Measurements from ENCODE around the gene CDK10. TPM values are rescaled to one million over a fixed set of nuclear protein-coding genes. Genes with fewer than 3 reads are reported as not detected.
"Not testable (repeated sequence)": the region's sequence is repeated elsewhere in the genome, so short reads cannot be mapped to it uniquely, and the experiment has no call there.

Gene CDK10
- total RNA-seq, 4 donors from 2014 or later: 34.6 to 69.1 (median 40.9) TPM

GRCh38 chr16:89669755-89670154, 16.7 kb upstream of the CDK10 start:
- DNase-seq (ENCODE audit: low spot score in 2 of 2): no peak
- 76 to 87% methylated on average over 10 to 13 of the region's 13 CpGs for WGBS, 2 donors
- intact Hi-C loops (cut with DNase I; ENCODE audit: low total_unique reads): no loop called here
- TF ChIP-seq CTCF (IDR thresholded peaks at IDR 0.05): no peak
- TF ChIP-seq POLR2A (IDR thresholded peaks at IDR 0.05): no peak
- H3K4me3 ChIP-seq (ENCODE audit: low read depth, poor library complexity, severe bottlenecking): no peak overlapping the region

- 78 to 81% methylated on average over 10 of the region's 10 CpGs for WGBS, 2 donors
- H3K4me3 ChIP-seq (ENCODE audit: low read depth, poor library complexity, severe bottlenecking): no peak overlapping the region
- intact Hi-C loops (cut with DNase I; ENCODE audit: low total_unique reads): no loop called here
- TF ChIP-seq CTCF (IDR thresholded peaks at IDR 0.05): no peak
- no peak for TF ChIP-seq POLR2A (IDR thresholded peaks at IDR 0.05)
- DNase-seq (ENCODE audit: low spot score in 2 of 2): no peak
Measured at GRCh38 chr16:89670496-89671431, 15.7 kb upstream of the CDK10 start.

GRCh38 chr16:89671565-89671964, 14.9 kb upstream of the CDK10 start:
- DNase-seq (ENCODE audit: low spot score in 2 of 2); H3K4me3 ChIP-seq (ENCODE audit: low read depth, poor library complexity, severe bottlenecking); intact Hi-C loops (cut with DNase I; ENCODE audit: low total_unique reads): not testable (repeated sequence)
- WGBS, 2 donors: 95 to 97% methylated on average over 4 of the region's 4 CpGs

- TF ChIP-seq CTCF (IDR thresholded peaks at IDR 0.05) (no peak), POLR2A (IDR thresholded peaks at IDR 0.05) (no peak)
- DNase-seq (ENCODE audit: low spot score in 2 of 2): no peak
- no peak overlapping the region for H3K4me3 ChIP-seq (ENCODE audit: low read depth, poor library complexity, severe bottlenecking)
- WGBS, 2 donors: 87 to 88% methylated on average over 16 of the region's 16 CpGs
- intact Hi-C loops (cut with DNase I; ENCODE audit: low total_unique reads): no loop called here
Measured at GRCh38 chr16:89672177-89672941, 14.1 kb upstream of the CDK10 start.

GRCh38 chr16:89678258-89678657, 8.2 kb upstream of the CDK10 start:
- 96 to 99% methylated on average over 2 of the region's 2 CpGs for WGBS, 2 donors
- intact Hi-C loops (cut with DNase I; ENCODE audit: low total_unique reads): no loop called here
- no peak for DNase-seq (ENCODE audit: low spot score in 2 of 2)
- TF ChIP-seq POLR2A (IDR thresholded peaks at IDR 0.05) (no peak), CTCF (IDR thresholded peaks at IDR 0.05) (no peak)
- H3K4me3 ChIP-seq (ENCODE audit: low read depth, poor library complexity, severe bottlenecking): no peak overlapping the region

GRCh38 chr16:89685916-89686315, 573 bp upstream of the CDK10 start:
- H3K4me3 ChIP-seq (ENCODE audit: low read depth, poor library complexity, severe bottlenecking): no peak overlapping the region
- no peak for TF ChIP-seq POLR2A (IDR thresholded peaks at IDR 0.05)
- TF ChIP-seq CTCF (IDR thresholded peaks at IDR 0.05): no peak
- intact Hi-C loops (cut with DNase I; ENCODE audit: low total_unique reads): no loop called here
- 79 to 94% methylated on average over 1 of the region's 1 CpG for WGBS, 2 donors
- no peak for DNase-seq (ENCODE audit: low spot score in 2 of 2)
